Stimulated activated CD4-positive, alpha-beta T cell treated with anti-CD3 and anti-CD28 coated beads, Interleukin-4, amount 100 ng/mL, for 1 hour (primary cell): Measurements from ENCODE around the gene TTN.

Experiments used
- DNase-seq: peaks from one replicate; pipeline ENCODE4 v3.0.0-alpha.2; 2020

TTN gene

DNA sequence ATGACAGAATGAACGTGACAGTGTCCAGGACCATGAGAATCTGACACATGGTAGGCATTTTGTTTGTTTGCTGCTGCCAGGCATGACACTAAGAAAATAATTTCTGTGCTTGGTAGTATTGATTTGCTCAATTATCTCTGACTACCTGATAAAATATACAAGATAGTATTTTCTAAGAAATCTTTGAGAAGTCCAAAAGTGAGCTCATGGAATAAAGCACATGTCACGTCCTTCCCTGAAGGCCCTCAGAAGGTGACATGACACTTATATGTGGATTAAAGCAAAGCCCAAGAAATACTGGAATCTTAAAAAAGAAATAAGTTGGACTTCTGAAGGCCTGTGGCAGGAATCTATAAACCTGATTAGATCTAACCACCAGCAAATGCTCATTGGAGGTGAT, 3.8 kb upstream of the TTN start:
- DNase-seq, result no peak

DNA sequence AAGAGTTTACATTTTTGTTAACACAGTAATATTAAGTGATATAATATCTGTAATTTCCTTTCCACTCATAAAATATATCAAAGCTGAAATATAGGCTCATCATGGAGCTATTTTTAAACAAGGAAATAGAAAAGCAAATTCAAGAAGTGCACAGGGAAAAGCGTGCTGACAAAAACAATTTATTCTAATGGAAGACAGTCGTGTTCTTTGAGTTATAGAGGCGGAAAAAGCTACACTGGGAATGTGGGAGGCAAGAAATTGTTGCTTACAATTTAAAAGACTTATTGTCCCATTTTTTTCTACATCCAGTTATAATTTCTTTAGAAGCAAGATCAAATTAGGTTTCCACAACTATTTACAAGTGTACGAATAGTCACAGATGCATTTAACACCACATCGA, 3.2 kb upstream of the TTN start:
- DNase-seq, result no peak

DNA sequence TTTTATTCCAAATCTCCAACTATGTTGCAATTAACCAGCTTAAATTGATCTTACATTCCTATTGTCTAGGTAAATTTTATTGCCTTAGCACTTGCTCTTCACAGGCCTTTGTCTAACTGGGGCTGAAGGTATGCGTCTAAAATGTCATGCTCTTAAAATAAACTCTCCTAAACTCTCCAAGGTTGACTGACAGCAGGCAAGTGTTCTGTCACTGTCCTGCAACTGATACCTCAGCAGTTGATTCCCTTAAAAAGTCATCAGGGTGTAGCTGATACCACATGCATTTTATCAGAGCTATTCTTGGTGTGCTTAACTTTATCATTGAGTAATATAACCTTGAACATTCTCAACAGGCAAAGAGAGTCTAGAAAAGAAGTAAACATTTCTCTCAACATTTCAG, 680 bp downstream of the TTN start:
- no peak for DNase-seq

DNA sequence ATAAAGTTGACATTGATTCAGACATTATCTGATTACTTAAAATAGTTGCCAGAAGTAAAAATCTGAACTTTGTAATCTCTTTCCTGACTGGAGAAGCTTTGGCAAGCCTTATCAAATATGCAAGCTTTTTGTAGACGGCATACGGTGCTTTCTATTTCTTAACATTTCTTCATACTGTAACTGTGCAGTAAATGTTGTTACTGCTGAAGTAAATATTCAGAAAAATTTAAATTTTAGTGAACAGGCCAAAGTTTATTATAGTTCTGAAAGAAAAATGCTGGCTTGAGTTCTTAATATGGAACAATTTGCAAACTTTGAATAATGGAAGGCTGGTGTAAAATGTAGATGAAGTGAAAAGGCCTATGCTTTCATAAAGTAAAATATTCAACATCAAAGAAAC, 1.8 kb downstream of the TTN start:
- DNase-seq, result no peak

DNA sequence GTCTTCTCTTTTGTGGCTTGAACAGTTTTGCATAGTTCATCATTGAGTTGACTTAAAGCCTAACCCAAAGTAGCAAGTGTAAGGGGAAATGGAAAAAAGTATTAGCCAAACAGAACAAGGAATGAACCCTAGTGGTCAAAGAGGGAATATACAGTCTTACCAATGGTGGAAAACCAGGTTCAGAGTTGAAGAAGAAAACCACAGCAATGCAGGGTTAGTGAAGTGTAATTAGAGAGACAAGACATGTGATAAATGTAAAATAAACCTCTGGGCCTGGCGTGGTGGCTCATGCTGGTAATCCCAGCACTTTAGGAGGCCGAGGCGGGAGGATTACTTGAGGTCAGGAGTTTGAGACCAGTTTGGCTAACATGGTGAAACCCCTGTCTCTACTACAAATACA, 2.4 kb downstream of the TTN start:
- DNase-seq, result no peak

DNA sequence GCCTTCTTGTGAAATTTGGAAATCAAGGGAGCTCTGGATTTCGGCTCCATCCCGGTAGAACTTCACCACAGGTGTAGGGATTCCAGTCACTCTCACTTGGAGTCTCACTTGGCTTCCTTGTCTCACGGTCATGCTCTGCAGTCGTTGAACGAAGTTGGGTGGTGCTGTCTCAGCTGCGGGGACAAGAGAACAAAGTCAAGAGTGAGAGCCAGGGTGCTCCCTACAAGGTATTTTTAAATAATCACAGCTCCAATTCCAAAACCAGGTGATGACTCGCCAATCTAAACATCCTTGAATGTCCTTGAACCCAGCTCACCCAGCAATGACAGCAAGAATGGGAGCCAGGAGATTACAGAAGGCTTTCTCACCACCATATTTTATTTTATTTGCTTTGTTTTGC, 6.7 kb downstream of the TTN start:
- DNase-seq, result no peak

DNA sequence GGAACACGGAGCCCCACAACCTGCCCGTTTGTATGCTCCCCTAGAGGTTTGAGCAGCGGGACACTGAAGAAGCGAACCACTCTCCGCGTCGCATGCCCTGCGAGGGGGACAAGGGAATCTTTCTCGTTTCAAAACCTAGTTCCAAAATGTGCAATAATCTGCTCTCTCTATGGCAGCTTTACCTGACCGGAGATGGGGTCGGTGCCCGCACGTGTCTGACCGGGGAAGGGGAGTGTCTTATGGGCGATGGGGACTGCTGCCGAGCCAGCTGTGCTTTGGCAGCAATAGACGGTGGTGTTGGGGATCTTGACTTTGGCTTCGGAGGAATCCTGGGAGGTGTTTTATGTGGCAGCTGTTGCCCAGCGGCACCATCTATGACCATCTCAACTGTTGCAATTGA, 7.9 kb downstream of the TTN start:
- DNase-seq, result no peak

DNA sequence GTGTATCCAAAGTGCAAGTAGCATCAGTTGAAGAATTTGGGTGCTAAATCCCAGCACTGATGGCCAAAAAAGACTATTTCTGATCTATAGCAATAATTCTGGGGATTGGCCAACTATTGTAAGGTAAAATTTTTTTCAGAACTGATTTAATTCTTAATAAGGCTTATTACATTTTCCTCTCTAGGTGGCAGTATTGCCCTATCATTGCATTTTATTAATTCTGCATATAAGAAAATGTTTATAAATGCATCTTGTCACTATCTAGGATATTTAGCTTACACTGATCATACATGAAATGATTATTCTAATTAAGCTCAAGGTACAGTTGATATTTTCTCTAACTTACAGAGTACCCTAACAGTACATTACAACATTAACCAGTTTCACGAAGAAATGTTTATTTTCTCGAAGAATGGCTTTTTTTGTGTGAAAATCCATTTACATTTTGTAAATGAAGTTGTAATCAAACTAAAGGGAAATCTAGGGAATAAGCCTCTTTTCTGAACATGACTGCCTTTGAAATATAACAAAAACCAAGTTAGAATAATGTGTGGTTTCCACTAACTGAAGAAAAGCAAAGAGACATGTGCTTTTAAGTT, 11.0 kb downstream of the TTN start:
- no peak for DNase-seq

DNA sequence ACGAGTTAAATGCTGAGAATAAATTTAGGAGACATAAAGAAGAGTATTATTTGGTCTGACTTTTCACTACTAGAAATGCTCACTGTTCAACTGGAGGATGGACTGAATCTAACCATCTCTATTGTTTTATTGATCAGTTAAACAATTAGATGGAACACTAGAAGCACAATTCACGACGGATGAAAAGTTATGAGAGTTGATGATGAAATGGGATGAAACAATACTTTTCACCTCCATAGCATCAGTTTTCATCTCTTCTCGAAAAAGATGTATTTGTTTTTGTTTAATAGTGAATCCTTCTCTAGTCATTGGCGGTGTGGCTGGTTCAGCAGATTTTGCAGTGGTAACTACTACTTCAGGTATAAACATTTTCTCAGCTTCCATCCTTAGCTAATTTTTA, 19.3 kb downstream of the TTN start:
- no peak for DNase-seq

DNA sequence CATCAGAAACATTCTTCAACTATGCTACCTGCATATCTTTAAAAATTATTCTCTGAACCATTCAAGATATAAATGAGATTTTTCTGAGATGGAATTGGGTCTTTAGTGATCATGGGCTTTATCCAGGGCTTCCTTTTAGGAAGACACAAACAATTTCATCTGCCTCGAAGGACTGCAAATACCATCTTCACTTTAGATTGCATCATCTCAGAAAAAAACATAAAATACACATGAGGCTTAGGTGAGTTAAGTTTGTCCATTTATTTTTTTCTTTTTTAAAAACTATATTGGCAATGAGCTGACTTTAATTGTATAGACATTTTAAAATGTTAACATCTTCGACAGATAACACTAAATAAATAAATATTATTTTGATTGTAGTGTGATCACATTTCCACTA, 20.1 kb downstream of the TTN start:
- no peak for DNase-seq

DNA sequence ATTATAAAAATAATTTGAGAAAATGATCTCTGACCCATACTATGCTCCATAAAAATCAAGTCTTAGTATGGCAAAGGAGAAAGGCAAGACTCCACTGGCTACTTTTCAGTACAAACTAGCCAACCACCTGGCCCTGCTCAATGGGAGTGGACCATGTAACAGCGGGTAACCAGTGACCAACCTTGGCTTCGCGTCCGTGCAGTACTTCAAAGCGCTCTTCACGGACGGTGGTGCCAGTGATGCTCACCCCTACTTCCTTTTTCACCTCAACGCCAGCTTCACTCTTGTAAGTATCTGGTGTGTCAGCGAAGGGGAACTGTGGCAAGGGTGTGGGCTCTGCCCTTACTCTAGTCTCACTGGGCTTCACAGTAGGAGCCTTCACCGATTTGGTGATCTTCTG, 23.3 kb downstream of the TTN start:
- no peak for DNase-seq

DNA sequence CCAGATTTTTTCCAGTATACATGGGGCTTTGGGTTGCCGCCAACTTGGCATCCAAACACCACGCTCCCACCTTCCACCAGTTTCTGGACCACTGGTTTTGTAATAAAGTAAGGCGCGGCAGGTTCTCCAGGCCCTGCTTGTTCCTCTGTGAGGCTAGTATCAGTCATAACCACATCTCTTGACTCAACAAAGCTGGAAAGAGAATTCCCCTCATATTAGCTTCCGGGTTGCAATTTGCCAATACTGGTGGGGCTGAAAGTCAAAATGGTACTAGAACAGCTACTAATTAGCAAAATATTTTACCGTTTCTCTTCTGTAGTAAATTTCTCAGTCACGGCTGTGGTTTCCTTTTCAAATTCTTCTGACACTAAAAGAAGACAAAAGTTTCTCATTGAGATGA, 25.0 kb downstream of the TTN start:
- no peak for DNase-seq

DNA sequence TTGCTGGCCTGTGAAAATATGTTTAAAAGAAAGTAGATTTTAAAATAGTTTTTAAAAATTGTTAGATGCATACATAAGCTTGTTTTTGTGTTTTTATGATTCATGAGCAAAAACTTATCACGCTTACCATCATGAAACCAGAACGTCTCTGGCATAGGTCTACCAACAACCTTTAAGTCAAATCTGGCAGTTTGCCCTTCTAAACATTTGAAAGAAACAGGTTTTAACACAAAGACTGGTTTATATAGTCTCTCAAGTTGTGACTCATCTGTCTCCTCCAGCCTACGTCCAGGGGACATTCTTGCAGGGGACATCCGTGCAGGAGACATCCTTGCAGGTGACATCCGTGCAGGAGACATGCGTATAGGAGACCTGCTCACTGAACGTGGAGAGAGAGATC, 29.6 kb downstream of the TTN start:
- DNase-seq, result no peak

DNA sequence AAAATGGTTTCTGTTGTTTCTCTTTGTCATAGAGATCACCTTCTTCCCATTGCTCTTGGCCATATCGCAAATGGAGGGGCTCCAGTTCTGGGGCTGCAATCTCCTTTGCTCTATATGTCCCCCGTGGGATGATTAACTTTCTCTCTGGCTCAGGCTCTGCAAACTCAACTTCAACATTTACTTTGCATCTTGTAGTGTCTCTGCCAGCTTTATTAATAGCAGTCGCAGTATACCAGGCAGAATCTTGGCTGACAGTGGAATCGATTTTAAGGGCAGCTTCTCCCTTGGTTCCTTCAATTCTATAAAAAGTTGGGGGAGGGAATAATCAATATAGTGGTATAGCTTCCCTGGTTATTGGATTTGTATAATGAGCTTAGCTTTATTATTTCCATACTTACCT, 30.5 kb downstream of the TTN start:
- DNase-seq, result no peak

DNA sequence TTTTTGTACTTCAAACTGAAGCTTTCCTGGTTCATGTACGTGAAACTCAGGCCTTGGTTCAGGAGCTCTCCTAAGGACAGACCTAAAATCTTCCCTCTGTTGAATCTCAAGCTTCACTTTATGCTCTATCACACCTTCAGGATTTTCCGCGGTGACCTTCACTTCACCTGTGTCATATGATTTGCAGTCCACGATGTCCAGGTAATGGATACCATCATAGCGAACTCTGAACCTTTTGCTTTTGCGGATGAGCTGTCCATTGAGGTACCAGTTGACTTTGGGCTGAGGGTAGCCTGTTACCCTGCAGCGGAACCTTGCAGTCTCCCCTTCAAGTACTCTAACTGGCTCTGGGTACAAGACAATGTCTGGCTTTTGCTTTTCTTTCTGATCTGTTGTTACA, 31.2 kb downstream of the TTN start:
- DNase-seq, result no peak

DNA sequence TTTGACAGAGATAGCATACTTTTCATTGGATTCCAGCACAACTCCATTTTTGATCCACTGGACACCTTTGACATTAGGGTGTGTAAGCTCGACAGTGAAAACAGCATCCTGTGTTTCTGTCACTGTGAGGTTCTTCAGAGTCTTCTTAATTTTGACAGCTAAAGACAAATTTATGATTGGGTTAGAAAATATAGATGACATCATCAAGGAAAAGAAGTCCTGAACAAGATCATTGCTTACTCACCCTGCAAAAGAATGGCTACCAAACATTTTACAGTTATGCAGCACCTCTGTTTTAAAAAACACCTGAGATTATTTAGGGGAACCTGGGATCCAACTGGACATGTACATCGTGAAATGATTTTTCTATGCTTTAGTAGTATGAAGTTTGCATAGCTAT, 36.7 kb downstream of the TTN start:
- DNase-seq, result no peak

DNA sequence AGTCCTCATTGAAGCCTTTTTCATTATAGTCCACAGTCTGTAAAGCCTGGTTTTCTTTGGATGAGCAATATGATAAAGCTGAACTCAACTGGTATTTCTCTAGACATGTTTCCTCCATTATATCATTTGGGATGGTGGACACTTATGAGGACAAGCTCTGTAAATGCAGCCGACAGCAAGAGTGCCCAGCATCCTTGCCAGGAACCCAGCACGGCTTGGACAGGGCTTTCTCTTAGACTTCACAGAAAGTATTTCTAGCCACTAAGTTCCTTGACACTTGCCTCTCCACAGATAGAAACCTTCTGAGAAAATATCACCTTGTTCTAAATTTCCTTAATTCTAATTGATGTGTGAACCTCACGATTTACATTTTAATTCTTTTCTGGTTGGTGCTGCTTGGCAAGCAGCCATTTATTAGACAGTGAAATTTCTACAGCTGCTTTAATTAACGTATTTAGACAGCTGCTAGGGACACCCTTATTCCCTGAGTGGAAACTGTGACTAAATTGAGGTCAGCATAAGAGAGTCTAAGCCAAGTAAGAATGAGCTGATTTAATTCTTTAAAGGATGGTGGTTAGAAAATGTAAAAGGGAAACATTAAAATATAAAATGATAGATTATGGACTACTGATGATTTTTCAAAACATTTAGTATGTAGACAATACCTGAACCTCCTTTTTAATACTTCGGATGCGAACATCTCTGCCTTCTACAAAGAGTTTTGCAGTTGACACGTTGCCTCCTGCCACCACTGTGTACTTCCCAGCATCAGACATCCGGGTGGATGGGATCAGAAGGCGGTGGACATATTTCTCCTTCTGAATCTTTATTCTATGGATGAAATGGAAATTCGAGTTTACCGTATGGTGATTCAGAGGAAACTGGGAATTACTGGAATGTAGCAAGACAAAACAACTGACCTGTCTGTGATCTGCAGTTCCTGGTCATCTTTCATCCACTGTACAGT, 39.8 kb downstream of the TTN start:
- DNase-seq, result no peak

DNA sequence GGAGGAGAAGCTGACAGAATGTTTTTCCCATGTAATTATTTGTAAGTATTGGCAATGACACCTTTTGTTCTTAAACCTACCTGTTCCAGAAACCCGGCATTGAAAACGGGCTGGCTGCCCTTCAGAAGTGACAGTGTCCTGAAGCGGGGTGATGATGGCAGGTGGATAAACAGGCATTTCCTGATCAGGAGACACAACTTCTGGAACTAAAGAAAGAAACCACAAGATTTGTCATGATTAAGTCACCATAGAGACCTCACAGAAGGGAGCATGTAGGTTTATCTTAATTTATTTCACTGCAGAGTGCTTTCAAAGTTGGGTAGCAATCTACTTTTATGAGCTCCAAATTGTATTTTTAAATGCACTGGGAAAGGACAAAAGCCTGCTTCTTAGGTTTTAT, 43.1 kb downstream of the TTN start:
- no peak for DNase-seq

DNA sequence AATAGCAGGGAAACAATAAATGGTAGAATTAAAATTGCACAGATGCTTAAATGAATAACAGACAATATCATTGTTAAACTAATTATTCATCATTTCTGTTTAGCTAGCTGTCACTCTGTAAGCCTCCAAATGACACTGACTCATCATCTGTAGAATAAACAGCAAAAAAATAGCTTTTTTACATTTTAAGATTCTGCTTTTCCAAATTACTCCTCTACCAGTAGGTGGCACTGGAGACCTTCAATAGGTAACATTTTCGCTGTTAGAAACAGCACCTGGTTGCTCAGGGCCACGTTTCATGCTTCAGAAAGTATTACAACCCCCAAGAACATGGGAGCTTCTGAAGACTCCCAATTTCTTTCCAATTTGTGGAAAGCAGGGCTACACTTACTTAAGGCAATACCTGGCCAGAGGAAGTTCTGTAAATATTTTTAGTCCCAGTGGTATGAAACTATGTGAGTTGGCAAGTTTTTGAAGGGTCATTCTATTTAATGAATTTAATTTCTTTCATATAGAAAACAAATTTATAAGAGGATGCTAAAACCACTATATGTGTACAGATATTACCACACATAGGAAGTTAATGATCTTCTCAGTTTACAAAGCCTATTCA, 45.4 kb downstream of the TTN start:
- no peak for DNase-seq

DNA sequence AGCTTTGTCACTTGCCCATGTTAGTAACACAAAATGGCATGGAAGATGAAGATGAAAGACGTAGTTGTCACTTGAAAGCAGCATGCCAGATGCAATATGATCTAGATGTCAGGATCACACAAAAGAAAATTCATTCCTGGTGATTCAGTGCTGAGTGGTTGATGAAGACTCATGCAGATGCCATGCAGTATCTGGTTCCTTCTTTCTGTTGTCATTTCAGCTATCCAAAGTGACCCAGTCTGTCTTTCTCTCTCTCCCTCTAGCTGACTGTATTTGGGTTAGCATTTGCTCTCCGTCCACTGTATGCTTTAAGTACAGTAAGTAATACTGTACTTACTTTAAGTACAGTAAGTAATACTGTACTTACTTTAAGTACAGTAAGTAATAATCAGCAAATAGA, 50.4 kb downstream of the TTN start:
- no peak for DNase-seq

DNA sequence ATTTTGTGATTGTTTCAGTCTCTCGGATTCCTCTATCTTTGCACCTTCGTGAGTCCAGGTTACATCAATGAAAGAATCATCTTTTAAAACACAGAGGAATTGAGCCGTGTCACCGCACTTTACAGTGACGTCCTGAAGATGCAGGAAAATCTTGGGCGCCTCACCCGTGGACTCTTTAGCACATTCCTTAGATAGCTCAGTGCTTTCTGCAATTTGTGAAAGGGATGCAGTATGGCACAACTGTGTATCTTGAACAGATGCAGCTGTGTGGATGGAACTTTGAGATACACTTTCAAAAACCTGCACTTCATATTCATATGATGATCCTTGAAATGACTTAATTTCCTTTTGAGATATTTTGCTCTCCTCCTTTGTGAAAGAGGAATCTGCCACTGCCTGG, 50.9 kb downstream of the TTN start:
- no peak for DNase-seq

DNA sequence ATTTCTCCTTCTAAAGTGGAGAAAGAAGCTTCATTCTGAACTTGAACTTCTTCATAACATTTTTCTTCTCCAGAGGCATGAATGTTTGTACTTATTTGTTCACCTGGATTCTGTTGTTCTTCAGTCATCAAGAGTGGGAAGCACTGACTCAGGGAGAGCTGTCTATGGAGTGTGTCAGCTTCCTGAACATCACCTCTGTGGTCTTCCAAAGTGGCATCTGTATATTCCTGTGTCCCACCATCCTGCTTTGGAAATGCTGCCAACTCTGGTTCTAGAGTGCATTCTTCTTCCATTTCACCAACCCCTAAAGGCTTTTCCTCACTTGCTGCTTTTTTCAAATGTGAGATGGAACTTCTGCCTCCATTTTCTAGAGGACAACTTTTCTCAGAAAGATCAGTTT, 59.5 kb downstream of the TTN start:
- DNase-seq, result no peak

DNA sequence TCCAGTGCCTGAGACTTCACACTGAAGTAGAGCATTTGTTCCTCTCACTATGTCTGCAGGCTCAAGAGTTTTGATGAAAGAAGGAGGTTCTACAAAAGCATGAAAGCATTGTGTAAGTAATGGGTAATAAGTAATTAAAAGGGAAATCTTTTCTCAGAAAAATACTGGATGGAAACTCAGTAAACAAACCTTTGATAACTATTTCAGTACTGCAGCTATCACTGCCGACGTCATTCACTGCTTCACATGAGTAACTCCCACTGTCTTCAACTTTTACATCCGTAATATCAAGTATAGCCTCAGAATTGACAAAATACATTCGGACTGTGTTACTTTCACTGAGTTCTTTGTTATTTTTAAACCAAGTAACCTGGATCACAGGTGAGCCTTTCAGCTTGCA, 72.7 kb downstream of the TTN start:
- no peak for DNase-seq

DNA sequence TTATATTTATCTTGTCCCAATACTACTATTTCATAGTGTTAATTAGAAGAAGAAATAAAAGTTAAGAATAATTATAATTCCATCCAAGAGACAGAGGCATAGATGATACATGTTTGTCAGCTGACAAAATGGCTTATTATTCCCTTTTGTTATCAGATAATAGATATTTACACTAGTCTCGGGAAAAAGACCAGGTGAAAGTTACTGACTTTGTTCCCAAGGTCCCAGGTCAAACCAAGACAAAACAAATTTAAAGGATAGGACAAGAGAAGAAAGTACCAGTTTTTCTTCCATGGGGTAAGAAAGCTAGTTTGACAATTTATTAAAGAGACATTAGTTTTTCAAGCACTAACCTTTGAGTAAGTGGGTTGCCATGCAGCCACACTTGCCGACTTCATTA, 73.2 kb downstream of the TTN start:
- no peak for DNase-seq
